ENCODE results near the gene RSRC1.
"Not testable (repeated sequence)": the region's sequence is repeated elsewhere in the genome, so short reads cannot be mapped to it uniquely, and the experiment has no call there.

The RSRC1 gene

DNA sequence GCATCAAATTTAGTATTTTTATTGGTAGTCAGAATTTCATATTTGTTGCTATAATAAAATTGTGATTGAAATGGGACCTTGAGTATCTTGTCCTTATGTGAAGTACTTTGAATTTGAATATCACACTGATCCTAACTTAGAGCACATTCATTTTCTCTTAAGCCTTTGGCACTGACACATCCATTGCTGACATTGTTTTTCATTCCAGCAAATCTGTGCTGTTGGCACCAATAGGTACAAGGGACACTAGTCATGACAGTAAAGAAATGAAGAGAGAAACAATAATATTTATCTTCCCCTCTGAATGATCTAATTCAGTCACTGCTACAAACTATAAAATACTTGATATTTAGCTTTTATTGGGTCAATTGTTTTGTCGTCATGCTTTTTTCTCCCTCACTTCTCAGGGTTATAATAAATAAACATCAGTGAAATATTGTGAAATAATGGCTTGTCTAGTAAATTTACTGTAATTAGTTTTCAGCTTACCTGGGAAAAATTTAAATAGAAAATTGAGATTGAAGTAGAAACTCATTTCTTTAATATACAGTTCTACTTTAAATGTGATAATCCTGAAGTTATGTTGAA is 294.3 kb downstream of the RSRC1 start:
- no peak for DNase-seq (ENCODE audit: low spot score in 2 of 2)
- Histone ChIP-seq H3K4me3 (no peak overlapping the region), H3K27me3 (ENCODE audit: low read depth) (no peaks in the 10 kb centered on the region), H3K4me1 (peaks cover 9% of the 10 kb centered on the region), H3K9me3 (no peaks in the 10 kb centered on the region), H3K36me3 (replicated peaks) (no peaks in the 10 kb centered on the region)
- in situ Hi-C loops (cut with MboI; ENCODE audit: low sequenced_read_pairs): no loop called here

DNA sequence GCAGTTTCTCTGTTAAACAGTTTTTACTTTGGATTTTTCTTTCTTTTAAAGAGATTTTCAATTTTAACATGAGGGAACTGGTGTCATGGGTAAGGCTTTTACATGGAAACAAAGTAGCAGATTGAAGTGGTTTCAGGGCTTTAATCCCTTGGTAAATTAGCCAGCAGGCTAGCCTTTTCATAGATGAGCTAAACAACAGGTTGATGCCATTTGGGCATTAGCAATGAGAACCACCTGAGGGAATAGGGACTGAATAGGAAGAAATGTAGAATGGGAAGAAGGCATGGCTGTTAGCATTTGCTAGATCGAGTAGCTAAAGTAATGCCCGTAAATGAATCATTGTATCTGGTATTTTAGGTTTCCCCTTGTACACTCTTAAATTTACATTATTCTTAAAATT is 295.6 kb downstream of the RSRC1 start:
- Histone ChIP-seq H3K4me3 (no peak overlapping the region), H3K9me3 (no peaks in the 10 kb centered on the region), H3K36me3 (replicated peaks) (no peaks in the 10 kb centered on the region), H3K27me3 (ENCODE audit: low read depth) (no peaks in the 10 kb centered on the region), H3K4me1 (peaks cover 9% of the 10 kb centered on the region)
- peak in 1 of 2 experiments; percentile 5 for DNase-seq (ENCODE audit: low spot score in 2 of 2)
- in situ Hi-C loops (cut with MboI; ENCODE audit: low sequenced_read_pairs): no loop called here

DNA sequence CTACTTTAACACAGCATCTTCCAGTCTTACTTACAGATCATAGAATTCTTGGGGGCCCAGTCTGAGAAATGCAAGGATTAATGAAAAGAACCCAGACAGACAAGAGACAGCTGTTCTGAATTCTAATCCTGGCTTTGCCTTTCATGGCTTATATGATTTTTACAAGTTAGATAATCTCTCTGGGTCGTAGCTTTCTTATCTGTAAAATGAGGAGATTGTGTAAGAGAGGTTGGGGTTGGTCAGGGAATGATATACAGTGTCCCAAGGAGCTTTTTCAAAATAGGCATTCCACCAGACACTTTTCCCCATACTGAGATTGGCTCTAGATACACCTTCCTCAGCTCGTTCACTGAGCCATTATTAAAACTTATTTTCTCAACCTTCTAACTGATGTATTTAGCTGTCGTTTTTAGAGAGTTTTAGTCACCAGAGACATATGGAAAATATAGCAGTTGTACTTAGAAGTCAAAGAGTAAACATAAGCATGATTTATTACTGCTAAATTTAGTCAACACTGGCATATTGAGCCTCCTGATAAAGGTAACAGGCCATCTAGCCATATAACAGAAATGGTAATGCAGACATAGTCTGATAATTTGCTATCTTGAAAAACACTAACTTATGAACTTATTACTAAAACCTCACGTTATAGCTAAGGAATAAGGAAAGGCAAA is 298.1 kb downstream of the RSRC1 start:
- peaks cover 4% of the 10 kb centered on the region for H3K4me1 ChIP-seq
- H3K27me3 ChIP-seq (ENCODE audit: low read depth): no peaks in the 10 kb centered on the region
- H3K4me3 ChIP-seq: no peak overlapping the region
- in situ Hi-C loops (cut with MboI; ENCODE audit: low sequenced_read_pairs): no loop called here
- H3K9me3 ChIP-seq: no peaks in the 10 kb centered on the region
- H3K36me3 ChIP-seq (replicated peaks): no peaks in the 10 kb centered on the region
- no peak for DNase-seq (ENCODE audit: low spot score in 2 of 2)

DNA sequence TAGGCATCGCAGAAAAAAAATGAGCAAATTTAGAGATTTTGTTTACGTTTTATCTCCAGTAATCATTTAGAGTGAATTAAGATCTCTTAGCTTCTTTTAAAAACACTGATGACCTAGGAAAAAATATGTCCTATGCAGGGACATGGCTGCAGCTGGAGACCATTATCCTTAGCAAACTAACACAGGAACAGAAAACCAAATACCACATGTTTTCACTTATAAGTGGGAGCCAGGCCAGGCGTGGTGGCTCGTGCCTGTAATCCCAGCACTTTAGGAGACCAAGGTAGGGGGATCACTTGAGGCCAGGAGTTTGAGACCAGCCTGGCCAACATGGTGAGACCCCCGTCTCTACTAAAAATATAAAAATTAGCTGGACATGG is 298.6 kb downstream of the RSRC1 start:
- H3K4me1 ChIP-seq; H3K36me3 ChIP-seq (replicated peaks); H3K27me3 ChIP-seq (ENCODE audit: low read depth); H3K9me3 ChIP-seq; DNase-seq (ENCODE audit: low spot score in 2 of 2); H3K4me3 ChIP-seq; in situ Hi-C loops (cut with MboI; ENCODE audit: low sequenced_read_pairs): not testable (repeated sequence)

DNA sequence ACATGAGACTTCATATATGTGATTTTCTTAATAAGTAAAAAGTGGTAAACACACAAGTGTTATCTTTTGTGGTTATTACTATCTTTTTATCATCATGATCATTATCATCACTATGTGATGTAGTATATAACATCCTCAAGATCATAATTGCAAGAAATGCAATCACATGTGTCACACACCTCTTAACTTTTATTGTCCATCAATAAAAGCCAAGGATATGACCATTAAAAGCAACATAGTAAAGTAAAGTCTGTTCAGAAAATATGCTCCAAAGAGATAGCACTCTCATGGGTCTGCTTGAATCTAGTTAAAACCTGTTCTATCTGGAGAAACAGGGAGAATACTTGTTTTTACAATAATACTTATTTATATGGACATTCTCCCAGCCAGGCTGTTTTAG is 308.1 kb downstream of the RSRC1 start:
- DNase-seq (ENCODE audit: low spot score in 2 of 2): no peak
- Histone ChIP-seq H3K4me1 (no peaks in the 10 kb centered on the region), H3K9me3 (no peaks in the 10 kb centered on the region), H3K27me3 (ENCODE audit: low read depth) (no peaks in the 10 kb centered on the region), H3K4me3 (no peak overlapping the region), H3K36me3 (replicated peaks) (no peaks in the 10 kb centered on the region)
- in situ Hi-C loops (cut with MboI; ENCODE audit: low sequenced_read_pairs): no loop called here

DNA sequence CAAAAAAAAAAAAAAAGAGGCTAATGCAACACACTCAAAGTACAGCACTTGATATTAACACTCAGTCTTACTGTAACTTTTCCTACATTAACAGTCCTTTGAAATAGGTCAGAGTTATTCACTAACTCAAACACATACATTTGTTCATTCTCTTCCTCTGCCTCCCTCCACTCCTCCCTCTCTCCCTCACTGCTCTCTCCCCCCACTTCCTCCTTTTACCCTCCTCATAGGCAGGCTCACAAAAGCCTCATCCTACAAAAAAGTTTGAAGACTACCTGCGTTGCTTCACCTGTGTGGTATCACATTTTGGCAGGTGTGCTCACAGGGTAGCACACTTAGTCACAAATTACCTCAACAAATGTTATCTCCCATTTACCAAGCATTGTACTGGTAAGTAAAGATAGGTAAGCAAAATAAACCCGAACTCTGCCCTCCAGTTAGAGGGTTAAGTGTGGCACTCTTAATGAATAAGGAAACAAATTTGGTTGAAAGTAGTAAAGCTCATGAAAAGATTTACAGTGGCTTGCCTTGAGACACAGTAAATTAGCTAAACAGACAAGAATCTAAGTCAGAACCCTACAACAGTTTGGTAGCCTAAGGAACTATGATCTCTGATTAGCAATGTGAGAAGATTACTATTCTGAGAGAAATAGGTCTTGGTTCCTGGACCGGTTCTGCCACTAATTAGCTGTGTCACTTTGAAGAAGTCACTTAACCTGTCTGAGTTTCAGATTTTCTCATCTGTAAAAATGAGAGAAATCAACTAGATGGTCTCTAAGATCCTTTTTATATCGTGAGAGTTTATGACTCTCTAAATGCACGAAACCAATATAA is 310.1 kb downstream of the RSRC1 start:
- in situ Hi-C loops (cut with MboI; ENCODE audit: low sequenced_read_pairs): no loop called here
- no peak for DNase-seq (ENCODE audit: low spot score in 2 of 2)
- H3K4me1 ChIP-seq: no peaks in the 10 kb centered on the region
- H3K9me3 ChIP-seq: no peaks in the 10 kb centered on the region
- H3K4me3 ChIP-seq: no peak overlapping the region
- no peaks in the 10 kb centered on the region for H3K36me3 ChIP-seq (replicated peaks)
- H3K27me3 ChIP-seq (ENCODE audit: low read depth): no peaks in the 10 kb centered on the region

DNA sequence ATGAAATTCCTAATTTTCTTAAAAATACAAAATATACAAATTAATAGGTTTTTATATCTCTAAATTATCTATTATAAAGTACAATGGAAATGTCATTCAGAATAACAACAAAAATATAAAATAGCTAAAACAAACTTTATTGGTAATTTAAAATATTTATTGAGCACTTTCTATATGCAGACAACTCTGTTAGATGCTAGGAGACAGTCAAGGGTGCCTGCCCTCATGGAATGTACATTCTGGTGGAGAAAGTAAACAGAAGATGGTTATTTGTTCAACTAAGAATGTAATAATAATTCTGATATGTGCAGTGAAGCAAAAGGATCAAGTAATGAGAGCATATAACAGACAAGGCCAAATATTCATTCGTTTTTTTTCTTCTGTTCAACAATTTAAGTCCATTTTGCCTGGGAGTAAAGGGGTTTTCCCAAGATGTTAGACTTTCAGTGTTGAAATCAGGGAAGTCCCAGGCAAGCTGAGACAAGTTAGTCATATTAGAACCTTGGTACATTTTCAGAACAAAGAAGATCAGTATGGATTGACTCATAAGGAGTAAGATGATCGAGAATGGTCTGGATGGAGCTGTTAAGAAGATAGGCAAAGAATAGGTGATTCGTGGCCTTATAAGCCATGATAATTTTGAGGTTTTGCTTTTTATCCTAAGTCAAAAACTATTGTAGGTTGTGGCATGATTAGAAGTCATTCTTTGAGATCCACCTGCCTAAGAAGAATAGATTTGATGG is 310.9 kb downstream of the RSRC1 start:
- DNase-seq (ENCODE audit: low spot score in 2 of 2): no peak
- Histone ChIP-seq H3K4me1 (no peaks in the 10 kb centered on the region), H3K4me3 (no peak overlapping the region), H3K9me3 (no peaks in the 10 kb centered on the region), H3K27me3 (ENCODE audit: low read depth) (no peaks in the 10 kb centered on the region), H3K36me3 (replicated peaks) (no peaks in the 10 kb centered on the region)
- in situ Hi-C loops (cut with MboI; ENCODE audit: low sequenced_read_pairs): no loop called here

DNA sequence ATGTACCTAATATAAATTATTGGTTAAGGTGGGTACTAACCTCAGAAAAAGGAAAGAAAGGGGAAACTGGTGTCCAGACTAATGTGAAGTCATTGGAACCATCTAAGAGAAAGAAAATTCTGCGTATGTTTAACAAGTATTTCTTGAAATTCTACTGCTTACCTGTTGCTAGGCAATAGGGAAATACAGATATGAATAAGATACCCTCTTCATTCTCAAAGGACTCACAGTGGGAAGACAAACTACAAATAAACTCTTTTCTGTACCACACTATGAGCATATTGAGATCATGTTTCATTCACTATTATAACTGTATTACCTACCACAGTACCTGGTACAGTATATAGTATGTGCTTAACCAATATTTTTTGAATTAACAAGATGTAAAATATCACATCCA is 320.6 kb downstream of the RSRC1 start:
- H3K4me3 ChIP-seq: no peak overlapping the region
- no peaks in the 10 kb centered on the region for H3K36me3 ChIP-seq (replicated peaks)
- in situ Hi-C loops (cut with MboI; ENCODE audit: low sequenced_read_pairs): no loop called here
- H3K9me3 ChIP-seq: no peaks in the 10 kb centered on the region
- no peaks in the 10 kb centered on the region for H3K27me3 ChIP-seq (ENCODE audit: low read depth)
- no peaks in the 10 kb centered on the region for H3K4me1 ChIP-seq
- DNase-seq (ENCODE audit: low spot score in 2 of 2): no peak

DNA sequence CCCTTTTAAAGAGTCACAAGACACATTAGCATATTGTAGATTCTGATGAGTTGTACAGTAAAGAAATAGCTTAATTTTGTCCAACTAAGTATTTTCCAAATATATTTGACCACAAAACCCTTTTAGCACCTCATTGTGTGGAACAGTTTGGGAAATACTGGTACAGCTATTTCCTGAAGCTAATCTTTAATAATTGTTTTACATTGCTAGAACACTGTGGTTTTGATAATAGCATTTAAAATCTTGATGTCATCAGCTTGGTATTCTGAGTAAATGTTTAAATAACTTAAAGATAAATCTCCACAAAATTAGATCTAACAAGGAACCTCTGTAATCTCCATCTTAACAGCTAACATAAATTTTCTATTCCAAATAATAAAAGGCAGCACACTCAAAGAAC is 321.1 kb downstream of the RSRC1 start:
- H3K36me3 ChIP-seq (replicated peaks): no peaks in the 10 kb centered on the region
- no peaks in the 10 kb centered on the region for H3K9me3 ChIP-seq
- no peak for DNase-seq (ENCODE audit: low spot score in 2 of 2)
- no peaks in the 10 kb centered on the region for H3K27me3 ChIP-seq (ENCODE audit: low read depth)
- H3K4me3 ChIP-seq: no peak overlapping the region
- in situ Hi-C loops (cut with MboI; ENCODE audit: low sequenced_read_pairs): no loop called here
- H3K4me1 ChIP-seq: no peaks in the 10 kb centered on the region

DNA sequence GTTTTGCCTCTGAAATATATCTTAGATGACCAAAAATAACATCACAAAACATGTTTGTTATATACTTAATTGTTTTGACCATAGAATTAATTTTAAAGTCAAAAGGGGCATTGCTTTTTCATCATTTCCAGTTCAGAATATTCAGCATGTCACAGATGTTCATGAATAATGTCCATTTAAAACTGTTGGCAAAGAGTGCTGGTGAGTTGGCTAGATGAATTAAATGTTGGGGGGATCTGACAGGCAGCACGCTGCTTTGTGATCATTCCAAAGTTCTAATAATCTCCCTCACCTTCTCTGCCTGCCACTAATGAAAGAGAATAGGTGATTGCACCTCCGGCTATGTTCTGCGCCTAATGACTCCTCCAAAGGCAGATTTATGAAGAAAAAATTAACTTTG is 321.9 kb downstream of the RSRC1 start:
- Histone ChIP-seq H3K4me3 (no peak overlapping the region), H3K36me3 (replicated peaks) (no peaks in the 10 kb centered on the region), H3K4me1 (no peaks in the 10 kb centered on the region), H3K27me3 (ENCODE audit: low read depth) (no peaks in the 10 kb centered on the region), H3K9me3 (no peaks in the 10 kb centered on the region)
- DNase-seq (ENCODE audit: low spot score in 2 of 2): no peak
- in situ Hi-C loops (cut with MboI; ENCODE audit: low sequenced_read_pairs): no loop called here

DNA sequence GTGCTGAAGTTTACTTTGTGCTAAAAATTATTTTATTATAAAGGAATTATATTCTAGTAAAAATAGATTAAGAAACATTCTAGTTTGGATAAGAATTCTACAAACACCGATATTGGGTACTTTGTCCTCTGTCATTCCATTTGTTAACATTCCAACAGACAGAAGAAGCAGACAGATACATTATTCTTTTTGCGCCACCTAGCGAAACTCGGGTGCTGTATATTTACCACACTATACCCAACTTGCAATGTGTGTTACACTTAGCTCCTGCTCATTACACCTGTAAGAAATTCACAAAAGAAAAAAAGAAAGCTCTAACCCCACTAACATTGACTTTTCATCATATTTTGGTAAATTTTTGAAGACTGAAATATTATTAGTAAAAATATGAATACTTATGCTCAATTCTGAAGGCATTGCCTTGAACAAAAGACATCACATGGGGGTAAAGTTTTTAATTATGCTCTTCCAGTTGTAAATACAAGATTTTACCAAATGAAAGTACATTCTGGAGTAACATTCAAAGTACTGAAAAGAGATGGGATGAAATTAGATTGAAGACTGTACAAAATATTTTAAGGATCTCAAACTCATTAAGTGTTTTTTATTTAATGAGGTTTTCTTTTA is 324.6 kb downstream of the RSRC1 start:
- no peaks in the 10 kb centered on the region for H3K27me3 ChIP-seq (ENCODE audit: low read depth)
- H3K36me3 ChIP-seq (replicated peaks): no peaks in the 10 kb centered on the region
- DNase-seq (ENCODE audit: low spot score in 2 of 2): peak; percentile 66 to 73
- in situ Hi-C loops (cut with MboI; ENCODE audit: low sequenced_read_pairs): no loop called here
- no peaks in the 10 kb centered on the region for H3K4me1 ChIP-seq
- no peak overlapping the region for H3K4me3 ChIP-seq
- no peaks in the 10 kb centered on the region for H3K9me3 ChIP-seq

DNA sequence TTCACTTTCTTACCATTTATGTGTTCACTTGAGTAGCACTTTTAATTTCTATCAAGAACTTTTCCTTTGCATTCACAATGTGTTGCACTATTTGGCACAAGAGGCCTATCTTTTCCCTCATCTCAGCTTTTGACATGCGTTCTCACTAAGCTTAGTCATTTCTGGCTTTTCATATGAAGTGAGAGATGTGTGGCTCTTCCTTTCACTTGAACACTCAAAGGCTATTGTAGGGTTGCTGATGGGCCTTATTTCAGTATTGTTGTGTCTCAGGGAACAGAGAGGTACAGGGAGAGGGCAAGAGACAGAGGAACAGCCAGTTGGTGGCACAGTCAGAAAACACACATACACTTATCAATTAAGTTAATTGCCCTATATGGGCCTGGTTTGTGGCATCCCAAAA is 333.7 kb downstream of the RSRC1 start:
- DNase-seq (ENCODE audit: low spot score in 2 of 2): no peak
- Histone ChIP-seq H3K27me3 (ENCODE audit: low read depth) (no peaks in the 10 kb centered on the region), H3K4me3 (no peak overlapping the region), H3K36me3 (replicated peaks) (no peaks in the 10 kb centered on the region), H3K4me1 (no peaks in the 10 kb centered on the region), H3K9me3 (no peaks in the 10 kb centered on the region)
- in situ Hi-C loops (cut with MboI; ENCODE audit: low sequenced_read_pairs): no loop called here

DNA sequence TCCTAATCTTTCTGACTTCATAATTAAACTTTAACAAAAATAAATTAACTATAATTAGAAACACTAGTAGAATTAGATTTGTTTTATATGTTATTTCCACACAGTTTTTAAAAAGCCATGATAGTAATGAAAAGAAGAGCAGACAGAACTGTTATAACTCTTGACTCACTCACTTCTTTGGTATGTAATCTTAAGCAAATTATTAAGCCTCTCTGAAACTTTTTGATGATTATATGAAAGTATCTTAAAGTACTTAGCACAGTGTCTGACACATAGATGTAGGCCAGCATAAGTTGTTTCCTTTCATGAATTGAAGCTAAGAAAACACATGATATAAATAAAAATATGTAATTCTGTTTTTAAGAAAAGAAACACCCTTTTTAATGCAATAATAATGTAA is 337.5 kb downstream of the RSRC1 start:
- no peaks in the 10 kb centered on the region for H3K9me3 ChIP-seq
- H3K4me1 ChIP-seq: no peaks in the 10 kb centered on the region
- no peak overlapping the region for H3K4me3 ChIP-seq
- H3K36me3 ChIP-seq (replicated peaks): no peaks in the 10 kb centered on the region
- H3K27me3 ChIP-seq (ENCODE audit: low read depth): no peaks in the 10 kb centered on the region
- no peak for DNase-seq (ENCODE audit: low spot score in 2 of 2)
- in situ Hi-C loops (cut with MboI; ENCODE audit: low sequenced_read_pairs): no loop called here

Measured in HAP-1 (cell line).